Pons (tissue), 1 donor: ENCODE measurements around the gene TMEM82.

Experiments
- DNase-seq: peaks from one replicate; pipeline ENCODE4 v3.0.0-alpha.2; 2016; ENCODE audit warnings: low spot score

The TMEM82 gene

GRCh38 chr1:15788624-15789301, 46.5 kb downstream of the TMEM82 start:
- no peak for DNase-seq

DNA sequence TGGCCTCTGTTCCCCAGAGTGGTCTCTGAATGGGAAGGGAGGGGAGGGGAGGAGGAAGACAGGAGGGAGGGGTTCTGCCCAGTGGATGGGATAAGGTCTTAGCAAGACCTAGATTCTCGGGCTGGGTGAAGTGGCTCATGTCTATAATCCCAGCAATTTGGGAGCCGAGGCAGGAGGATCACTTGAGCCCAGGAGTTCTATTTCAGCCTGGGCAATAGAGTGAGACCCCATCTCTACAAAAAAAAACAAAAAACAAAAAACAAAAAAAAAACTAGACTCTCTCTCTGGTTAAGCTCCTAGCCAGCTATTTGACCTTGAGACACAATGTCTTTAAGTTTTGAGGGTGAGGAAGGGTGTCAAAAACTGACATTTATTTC, 53.8 kb downstream of the TMEM82 start:
- no peak for DNase-seq
